Measurements from ENCODE around the gene RBP3. TPM values are rescaled to one million over a fixed set of nuclear protein-coding genes. Genes with fewer than 3 reads are reported as not detected.

Gene RBP3
- total and polyA plus RNA-seq, 2 of the 4 experiments (the other 2 are of a cell fraction) = not detected

- Histone ChIP-seq H2BK20ac (ENCODE audit: low read depth, low read length) (no peak overlapping the region), H3K4ac (ENCODE audit: low read depth, low read length) (no peak overlapping the region), H3K56ac (ENCODE audit: extremely low read depth, insufficient read depth, low read length) (no peak overlapping the region), H3K23ac (ENCODE audit: low read depth, low read length) (no peak overlapping the region), H2BK15ac (ENCODE audit: low read depth, low read length) (no peak overlapping the region), H3K4me3 (ENCODE audit: insufficient read depth, low read depth, low read length) (no peak overlapping the region), H2AK5ac (ENCODE audit: low read depth, low read length) (no peak overlapping the region), H4K20me1 (ENCODE audit: insufficient read depth, low read length) (no peaks in the 10 kb centered on the region), H3K9ac (ENCODE audit: low read depth, low read length) (no peak overlapping the region), H3K18ac (ENCODE audit: low read depth, low read length) (no peak overlapping the region), H3K4me2 (ENCODE audit: low read depth, low read length) (no peak overlapping the region), H2AK9ac (replicated peaks; ENCODE audit: low read depth, low read length, poor library complexity) (no peak overlapping the region), H2AFZ (replicated peaks; ENCODE audit: low read length, poor library complexity) (no peak overlapping the region), H2BK5ac (ENCODE audit: low read depth, low read length, poor library complexity, severe bottlenecking) (no peak overlapping the region), H3K27me3 (ENCODE audit: control insufficient read depth, insufficient read depth, low read length) (peaks cover 38% of the 10 kb centered on the region), H3K4me1 (ENCODE audit: control insufficient read depth, insufficient read depth, low read length) (no peaks in the 10 kb centered on the region), H3K36me3 (ENCODE audit: control insufficient read depth, insufficient read depth, low read length) (no peaks in the 10 kb centered on the region), H4K8ac (ENCODE audit: low read depth in 2 of 2, low read length in 2 of 2) (no peak overlapping the region), H3K9me3 (ENCODE audit: control insufficient read depth, insufficient read depth, low read length) (no peaks in the 10 kb centered on the region), H3K27ac (ENCODE audit: insufficient read depth, low read length) (no peak overlapping the region), H4K91ac (ENCODE audit: insufficient read depth, low read depth, low read length) (no peak overlapping the region), H3K14ac (replicated peaks; ENCODE audit: low read depth, low read length) (no peak overlapping the region), H3K79me1 (ENCODE audit: low read depth in 1 of 2, low read length in 2 of 2) (no peaks in the 10 kb centered on the region), H3K9me1 (ENCODE audit: insufficient read depth, low read length) (no peaks in the 10 kb centered on the region), H2BK120ac (ENCODE audit: low read depth, low read length) (no peak overlapping the region), H4K5ac (ENCODE audit: low read depth, low read length) (no peak overlapping the region)
- 93% methylated on average over 19 of the region's 31 CpGs; no CpG with 5 or more reads in 1 of the 2 experiments for WGBS, 2 experiments (ENCODE audit: extremely low coverage in 2 of 2, insufficient read length in 1 of 2)
- in situ Hi-C loops (cut with MboI; ENCODE audit: low sequenced_read_pairs) (no loop called here), dilution Hi-C loops (cut with HindIII; ENCODE audit: low sequenced_read_pairs, unreplicated experiment) (no loop called here), intact Hi-C loops (cut with micrococcal nuclease) (no loop called here)
- ATAC-seq (ENCODE audit: low read depth) (no peak), DNase-seq (no peak)
- no TSS peak for BruUV-seq (replicated peaks)
- ChIA-PET POLR2A (ENCODE audit: unreplicated experiment) (no interaction called here), CTCF (no interaction called here)
- TF ChIP-seq SMC3 (IDR thresholded peaks at IDR 0.05; ENCODE audit: low read depth, low read length) = no peak
- TF ChIP-seq CTCF (conservative IDR thresholded peaks at IDR 0.05; ENCODE audit: low read depth, low read length) = no peak
Observed at GRCh38 chr10:47349941-47350371, 1.8 kb downstream of the RBP3 start.

Measured in IMR-90 (cell line).